ENCODE measurements around the gene GFRAL.

The GFRAL gene

GRCh38 chr6:55449225-55449624 lies 122.0 kb downstream of the GFRAL start:
- H3K79me2 ChIP-seq (ENCODE audit: insufficient read depth, low read depth) = no peaks in the 10 kb centered on the region
- no peaks in the 10 kb centered on the region for H3K27me3 ChIP-seq (ENCODE audit: insufficient read depth, low read depth)
- no peak overlapping the region for H3K4me3 ChIP-seq (IDR thresholded peaks at IDR 0.05; ENCODE audit: insufficient read depth, low read depth, low read length)
- no peaks in the 10 kb centered on the region for H3K36me3 ChIP-seq (ENCODE audit: insufficient read depth)
- no peak overlapping the region for H2AFZ ChIP-seq (ENCODE audit: low read depth)
- H3K4me1 ChIP-seq (ENCODE audit: low read depth, poor library complexity, severe bottlenecking) = no peaks in the 10 kb centered on the region
- no peak overlapping the region for H3K9ac ChIP-seq
- H3K4me2 ChIP-seq = no peak overlapping the region
- H4K20me1 ChIP-seq (ENCODE audit: insufficient read depth) = no peaks in the 10 kb centered on the region
- TF ChIP-seq CTCF (conservative IDR thresholded peaks at IDR 0.05; ENCODE audit: low read depth, low read length) = no peak
- no peak overlapping the region for H3K27ac ChIP-seq

- Histone ChIP-seq H3K36me3 (ENCODE audit: insufficient read depth) (no peaks in the 10 kb centered on the region), H2AFZ (ENCODE audit: low read depth) (no peak overlapping the region), H3K79me2 (ENCODE audit: insufficient read depth, low read depth) (no peaks in the 10 kb centered on the region), H3K27ac (no peak overlapping the region), H3K27me3 (ENCODE audit: insufficient read depth, low read depth) (no peaks in the 10 kb centered on the region), H3K4me2 (no peak overlapping the region), H3K9ac (no peak overlapping the region), H4K20me1 (ENCODE audit: insufficient read depth) (no peaks in the 10 kb centered on the region), H3K4me3 (IDR thresholded peaks at IDR 0.05; ENCODE audit: insufficient read depth, low read depth, low read length) (no peak overlapping the region), H3K4me1 (ENCODE audit: low read depth, poor library complexity, severe bottlenecking) (no peaks in the 10 kb centered on the region)
- TF ChIP-seq CTCF (conservative IDR thresholded peaks at IDR 0.05; ENCODE audit: low read depth, low read length) = no peak
Measured at GRCh38 chr6:55450005-55450404, 122.7 kb downstream of the GFRAL start.
